NCI-H1436 (cell line): ENCODE measurements around the gene PDLIM5.
"Not testable (repeated sequence)": the region's sequence is repeated elsewhere in the genome, so short reads cannot be mapped to it uniquely, and the experiment has no call there.

Experiments
- DNase-seq: peaks from one replicate; lab custom pipeline; 2025; lab: John Stamatoyannopoulos, UW

PDLIM5 gene

DNA sequence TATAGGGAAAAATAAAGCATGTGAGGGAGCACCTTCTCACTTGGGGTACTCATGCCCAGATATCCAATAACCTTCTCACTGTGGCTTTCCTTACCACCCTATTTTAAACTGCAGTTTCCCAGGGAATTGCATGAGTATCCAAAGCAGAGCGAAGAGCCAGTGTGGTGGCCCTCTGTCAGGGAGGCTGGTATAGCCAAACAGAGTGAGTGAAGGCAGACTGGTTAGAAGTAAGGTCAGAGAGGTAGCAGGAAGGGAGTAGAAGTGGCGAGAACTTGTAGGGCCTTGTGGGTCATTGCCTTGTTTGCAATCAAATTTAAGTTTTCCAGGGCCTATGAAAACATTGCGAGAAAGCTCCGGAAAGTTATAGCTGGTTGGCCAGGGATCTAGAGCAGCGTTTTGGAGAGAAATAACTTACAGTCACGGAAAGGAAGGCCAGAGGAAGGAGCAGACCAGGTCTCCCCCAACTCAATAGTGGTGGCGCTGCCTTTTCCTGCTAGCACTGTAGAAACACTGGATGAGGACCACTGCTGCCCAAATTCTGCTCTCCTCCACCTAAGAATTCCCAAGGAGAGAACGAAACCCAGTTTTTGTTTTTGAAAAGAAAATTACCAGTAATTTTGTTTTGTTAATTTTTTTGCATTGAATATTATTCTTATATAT lies 77.2 kb downstream of the PDLIM5 start:
- DNase-seq = no peak

DNA sequence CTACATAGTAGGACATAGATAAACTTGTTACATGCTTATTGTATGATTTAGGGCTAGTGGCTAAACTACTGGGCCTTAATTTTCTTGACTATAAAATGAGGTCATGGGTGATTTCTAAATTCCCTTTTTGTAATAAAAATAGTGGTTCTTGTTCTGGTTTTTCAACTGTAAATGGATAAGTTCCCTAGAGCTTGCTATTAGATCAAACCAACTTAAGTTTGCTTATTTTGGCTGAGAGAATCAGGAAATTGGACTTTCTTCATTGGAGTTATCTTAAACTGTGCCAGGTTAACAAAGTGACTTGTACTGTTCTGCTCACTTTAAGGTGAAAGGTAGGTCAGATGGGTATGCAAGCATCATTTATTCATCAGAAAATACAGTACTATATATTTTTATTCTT lies 78.3 kb downstream of the PDLIM5 start:
- no peak for DNase-seq

DNA sequence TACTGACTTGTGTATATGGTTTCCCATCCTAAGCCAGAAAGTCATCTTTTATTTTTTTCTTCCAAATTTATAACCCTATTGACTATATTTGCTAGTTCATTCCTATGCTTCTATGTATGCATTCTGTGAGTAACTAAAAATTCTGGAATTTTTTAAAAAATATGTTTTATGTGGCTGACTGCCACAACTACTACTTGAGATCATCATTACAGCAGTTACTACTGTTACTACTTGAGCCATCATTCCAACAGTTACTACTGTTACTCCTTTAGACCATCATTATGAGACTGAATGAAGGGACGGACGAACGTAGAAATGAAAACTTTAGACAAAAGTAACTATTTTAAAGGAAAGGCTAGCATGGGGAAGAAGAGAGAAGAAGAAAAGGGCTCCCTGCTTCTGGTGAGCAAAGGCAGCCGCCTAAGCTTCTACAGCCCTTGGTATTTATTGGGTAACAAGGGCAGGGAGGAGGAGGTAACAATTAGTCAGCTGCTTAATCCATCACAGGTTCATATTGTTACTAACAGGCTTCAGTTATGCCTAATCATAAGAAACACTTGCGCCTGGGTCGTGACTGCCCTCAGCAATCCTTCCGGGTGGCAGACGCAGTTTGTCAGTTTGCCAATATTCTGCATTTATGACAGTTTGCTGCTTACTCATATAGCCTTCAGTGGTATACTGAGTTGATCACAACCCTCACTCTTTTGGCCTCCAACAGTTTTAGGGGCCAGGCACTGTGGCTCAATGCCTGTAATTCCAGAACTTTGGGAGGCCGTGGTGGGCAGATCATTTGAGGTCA lies 80.4 kb downstream of the PDLIM5 start:
- no peak for DNase-seq

DNA sequence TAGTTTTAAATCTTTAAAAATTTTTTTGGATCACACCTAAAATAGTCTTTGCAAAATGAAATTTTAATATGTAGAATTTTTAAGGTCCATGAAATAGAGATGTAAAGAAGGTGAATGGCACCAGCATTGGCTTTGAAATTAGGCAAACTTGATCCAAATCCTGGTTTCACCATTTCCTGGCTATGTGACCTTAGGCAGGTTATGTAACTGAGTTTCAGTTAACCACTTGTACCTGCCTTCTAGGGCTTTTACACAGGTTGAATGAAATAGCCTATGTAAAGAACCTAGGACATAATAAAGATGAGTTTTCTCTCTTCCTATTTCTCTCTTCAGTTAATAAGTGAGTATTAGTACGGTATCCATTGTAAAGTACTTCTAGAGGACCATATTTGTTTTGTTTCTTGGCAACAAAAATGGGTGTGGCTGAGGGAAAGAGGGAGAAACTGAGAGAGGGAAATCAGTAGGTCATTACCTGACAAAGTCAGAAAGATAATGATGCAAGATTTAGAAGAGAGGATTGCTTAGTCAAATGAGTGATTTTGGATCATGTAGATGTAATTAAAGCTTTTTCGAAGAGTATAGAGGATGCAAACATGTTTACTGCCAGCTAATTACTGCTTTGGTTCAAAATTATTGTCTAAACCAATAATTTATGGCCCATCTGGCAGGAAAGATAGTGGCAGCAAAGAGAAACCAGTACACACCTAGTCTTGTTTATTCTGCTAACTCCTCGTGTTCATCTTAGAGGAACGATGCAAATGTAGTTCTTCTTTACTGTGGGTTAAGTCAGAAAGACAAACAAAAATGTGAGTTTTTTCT lies 81.9 kb downstream of the PDLIM5 start:
- DNase-seq = no peak

DNA sequence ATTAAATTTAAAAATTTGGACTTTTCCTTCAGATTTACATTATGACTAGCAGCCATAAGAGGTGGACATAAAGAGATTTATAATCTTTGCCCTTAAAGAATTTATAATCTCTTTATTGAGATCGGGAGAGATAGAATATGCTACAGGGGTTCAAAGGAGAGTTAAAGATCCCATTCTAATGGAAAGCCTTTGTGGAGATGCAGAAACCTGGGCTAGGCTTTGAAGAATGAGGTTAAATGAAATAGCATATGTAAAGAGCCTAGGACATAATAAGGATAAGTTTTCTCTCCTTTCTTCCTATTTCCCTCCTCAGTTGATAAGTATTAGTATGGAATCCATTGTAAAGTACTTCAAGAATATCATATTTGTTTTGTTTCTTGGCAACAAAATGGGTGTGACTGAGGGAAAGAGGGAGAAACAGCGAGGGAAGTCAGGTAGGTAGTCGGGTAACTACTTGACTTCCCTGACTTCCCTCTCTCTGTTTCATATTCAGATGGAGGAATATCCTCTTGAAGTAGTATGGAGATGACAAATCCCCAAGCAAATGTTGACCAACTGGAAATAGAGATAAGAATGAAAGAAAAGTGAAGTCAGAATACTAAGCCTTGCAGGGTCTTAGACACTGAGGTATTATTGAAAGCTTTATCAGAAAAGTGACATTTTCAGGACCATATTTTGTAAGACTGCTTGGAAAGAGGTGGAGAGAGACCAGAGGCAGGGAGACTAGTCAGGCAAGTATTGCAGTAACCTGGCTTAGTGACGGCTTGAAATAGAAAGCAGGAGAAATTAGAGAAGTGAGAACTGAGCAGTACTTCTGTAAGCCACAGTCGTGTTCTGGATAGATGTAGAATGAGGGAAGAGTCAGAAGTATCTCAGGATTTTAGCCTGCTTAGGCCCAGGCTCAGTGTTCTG lies 82.9 kb downstream of the PDLIM5 start:
- DNase-seq = no peak

DNA sequence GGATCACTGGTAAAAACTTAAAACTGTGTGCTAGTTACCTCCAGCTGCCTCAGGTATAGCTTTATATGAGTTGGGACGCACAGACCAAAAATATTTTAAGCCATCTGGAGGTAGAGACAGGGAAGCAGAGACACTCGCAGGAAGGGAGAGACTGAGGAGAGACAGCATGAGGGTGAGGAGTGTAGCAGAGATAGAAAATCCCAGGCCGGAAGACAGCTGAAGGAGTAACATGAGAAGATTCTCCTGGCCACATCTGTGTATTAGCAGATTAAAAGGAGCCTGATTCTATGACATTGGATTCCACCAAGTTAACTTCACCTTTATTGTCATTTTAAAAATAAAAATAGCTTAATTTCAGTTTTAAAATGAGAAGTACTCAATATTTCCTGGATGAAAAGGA lies 84.3 kb downstream of the PDLIM5 start:
- no peak for DNase-seq

DNA sequence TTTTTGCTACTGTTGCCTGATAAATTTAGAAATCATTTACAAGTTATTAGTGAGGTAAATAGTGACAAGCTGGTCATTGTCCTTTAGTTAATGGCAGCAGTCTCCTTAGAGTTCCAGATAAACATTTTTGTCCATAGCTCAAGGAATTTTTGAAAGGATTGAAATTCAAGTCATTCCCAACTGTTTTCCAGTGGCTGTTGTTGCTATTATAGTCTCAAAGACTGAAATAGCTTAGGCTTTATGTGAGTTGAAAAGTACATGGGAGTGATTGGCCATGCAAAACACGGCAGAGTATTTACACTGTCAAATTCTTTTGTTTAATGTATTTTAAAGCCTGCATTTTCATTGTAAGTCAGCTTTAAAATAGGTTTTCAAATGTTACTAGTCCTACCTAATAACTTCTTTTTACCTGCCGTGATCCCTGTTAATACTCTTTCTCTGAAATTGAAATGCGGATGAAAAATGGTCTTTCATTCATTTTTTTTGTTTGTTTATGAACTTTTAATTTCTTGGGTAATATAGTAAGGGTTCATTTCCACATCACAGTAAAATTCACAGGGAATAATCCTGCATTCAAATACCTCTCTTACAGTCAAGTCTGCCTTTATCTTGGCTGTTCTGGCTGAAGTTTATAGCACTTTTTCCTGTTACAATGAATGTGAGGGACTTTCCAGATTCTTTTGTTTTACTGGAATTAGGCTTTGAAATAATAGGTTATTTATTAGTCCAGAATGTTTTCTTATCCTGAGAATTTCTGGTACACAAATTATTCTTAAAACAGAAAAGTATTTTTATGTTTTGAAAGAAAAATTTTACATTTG lies 85.1 kb downstream of the PDLIM5 start:
- no peak for DNase-seq

DNA sequence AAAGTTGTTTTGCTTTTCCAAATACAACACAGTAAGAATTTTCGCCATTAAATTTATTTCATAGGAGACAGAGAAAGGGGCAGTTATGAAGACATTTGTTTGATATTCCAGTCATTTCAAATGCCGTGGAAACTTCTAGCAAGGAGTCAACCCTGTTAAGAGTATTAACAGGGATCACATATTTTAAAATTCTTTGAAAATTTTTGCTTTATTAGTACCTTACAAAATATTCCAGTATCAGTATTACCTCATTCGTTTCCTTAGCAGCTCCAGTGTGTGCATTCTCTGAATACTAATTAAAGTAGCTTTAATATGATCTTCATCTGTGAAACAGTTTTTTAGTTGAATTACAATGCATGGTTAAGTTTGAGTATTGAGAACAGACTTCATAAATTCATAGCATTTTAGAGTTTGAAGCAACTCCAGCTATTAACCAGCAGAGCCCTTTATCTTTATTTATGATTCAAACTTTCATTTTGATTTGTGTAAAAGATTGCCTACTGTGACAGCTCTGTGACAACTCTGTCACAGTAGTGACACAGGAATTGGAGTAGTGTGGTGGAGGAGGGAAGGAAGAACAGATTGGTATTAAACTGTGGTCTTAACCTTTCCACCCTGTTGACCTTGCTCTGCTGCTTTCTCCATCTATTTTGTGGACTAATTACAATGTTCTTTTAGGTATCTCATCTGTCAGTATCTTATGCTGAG lies 86.3 kb downstream of the PDLIM5 start:
- DNase-seq = no peak

DNA sequence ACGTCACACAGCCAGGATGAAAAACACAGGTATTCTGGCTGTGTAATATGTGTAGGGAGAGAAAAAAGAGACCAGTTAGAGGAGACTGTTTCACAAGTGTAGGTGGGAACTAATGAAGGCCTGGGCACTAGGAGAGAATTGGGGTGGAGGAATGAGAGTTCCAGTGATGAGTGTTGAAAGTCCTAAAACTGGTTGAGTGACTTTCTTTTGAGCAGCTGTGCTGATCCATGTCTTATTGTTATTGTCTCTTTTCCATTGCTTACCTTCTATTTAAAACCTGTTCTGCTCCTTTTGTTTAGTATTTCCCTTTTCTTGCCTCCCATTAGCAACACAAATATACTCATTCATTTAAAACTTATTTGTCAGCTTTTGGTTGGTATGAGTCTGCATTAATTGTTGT lies 88.7 kb downstream of the PDLIM5 start:
- DNase-seq = no peak

DNA sequence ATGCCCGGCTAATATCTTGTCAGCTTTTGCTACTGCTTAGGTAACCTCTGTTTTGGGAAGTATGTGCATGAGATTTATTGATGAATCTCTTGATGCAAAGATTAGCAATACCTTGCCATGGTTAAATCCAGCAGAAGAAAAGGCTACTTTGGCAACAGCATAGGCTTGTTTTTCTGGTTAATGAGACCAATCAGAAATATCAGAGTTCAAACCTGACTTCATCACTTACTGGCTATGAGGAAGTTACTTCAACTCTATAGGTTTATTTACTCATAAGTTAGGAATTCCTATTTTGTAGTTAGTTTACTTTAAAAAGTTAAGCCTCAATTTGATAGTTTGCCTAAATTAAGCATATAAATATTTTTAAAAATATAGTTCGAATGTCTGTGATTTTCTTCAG lies 93.1 kb downstream of the PDLIM5 start:
- no peak for DNase-seq

DNA sequence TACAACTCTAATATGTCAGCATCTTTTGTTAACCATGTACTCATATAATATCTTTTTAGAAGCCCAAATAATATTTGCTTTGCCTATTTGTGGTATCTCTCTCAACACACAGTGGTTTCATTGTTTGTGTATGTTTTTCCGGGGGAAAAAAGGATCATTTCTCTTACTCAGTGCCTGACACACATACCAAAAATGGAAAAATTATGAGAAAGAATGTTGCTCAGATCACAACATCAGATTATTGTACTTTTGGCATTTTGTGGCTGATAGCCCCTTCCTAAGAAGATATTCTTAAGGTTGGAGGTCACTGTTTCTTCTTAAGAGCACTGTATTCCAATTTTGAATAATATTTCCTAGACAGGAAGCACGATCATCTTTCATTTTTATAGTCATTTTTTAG lies 93.6 kb downstream of the PDLIM5 start:
- DNase-seq = no peak

DNA sequence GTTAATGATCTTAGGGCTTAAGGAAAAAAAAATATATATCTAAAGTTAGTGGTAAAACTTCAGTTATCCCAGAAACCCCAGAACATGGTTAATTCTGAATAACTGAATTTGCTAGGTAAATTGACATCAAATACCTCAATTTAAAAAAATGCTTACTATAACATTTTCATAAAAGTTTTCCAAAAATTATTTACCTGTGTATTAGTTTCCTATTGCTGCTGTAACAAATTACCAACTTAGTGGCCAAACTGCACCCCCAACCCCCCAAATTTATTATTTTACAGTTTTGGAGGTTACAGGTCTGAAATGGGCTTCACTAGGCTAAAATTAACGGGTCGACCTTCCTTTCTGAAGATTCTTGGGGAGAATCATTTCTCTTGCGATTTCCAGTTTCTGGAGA lies 95.2 kb downstream of the PDLIM5 start:
- no peak for DNase-seq

DNA sequence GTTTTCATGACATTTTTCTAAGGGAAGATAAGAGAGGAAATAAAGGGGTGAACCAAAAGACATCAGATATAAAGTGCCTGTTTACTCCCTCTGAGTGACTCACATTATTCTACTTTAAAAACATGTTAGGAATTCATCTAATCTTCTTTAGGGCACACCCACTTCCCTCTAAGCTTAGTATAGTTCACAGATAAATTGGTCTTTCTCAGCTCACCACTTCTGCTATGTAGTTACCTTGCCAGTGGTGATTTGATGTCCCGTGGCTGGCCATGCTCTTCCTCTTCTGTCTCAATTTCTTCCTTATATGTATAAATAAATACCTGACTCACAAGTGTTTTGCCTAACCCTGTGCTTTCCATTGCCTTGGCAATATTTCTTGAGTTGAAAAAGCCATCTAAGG lies 96.8 kb downstream of the PDLIM5 start:
- DNase-seq = no peak

DNA sequence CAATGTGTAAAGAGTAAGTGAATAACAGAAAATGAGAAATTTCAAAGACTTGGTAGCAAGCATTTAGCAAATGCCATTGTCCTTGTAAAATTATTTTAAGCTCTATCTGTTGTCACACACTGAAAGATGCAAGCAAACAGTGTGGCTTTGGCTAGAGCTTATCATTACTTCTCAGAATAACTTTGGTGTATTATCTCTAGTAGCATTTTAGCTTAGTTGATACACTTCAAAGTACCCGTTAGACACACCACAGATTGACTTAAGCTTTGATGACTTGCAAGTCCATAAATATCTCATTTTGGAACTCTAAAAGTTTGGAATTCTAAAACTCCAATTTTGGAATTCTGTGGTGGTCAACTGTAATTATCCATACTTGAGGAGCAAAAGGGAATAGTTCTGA lies 98.6 kb downstream of the PDLIM5 start:
- no peak for DNase-seq

DNA sequence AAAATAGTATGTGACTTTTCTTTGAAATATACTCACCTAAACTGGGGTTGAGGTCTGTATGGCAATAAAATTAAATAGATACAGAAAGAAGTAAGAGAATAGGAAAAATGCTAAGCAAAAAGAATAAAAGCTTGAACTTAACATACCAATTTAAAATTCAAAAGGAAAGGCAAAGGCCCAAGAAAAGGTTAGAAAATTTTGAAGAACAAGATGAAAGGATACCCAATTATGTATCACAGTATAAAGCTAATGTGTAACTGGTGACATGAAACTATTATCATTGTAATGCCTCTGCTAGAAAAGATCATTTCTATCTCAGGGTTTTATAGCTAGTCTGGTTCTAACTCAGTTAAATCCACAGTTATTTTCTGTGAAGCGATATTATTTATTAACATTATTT lies 99.1 kb downstream of the PDLIM5 start:
- DNase-seq = no peak

DNA sequence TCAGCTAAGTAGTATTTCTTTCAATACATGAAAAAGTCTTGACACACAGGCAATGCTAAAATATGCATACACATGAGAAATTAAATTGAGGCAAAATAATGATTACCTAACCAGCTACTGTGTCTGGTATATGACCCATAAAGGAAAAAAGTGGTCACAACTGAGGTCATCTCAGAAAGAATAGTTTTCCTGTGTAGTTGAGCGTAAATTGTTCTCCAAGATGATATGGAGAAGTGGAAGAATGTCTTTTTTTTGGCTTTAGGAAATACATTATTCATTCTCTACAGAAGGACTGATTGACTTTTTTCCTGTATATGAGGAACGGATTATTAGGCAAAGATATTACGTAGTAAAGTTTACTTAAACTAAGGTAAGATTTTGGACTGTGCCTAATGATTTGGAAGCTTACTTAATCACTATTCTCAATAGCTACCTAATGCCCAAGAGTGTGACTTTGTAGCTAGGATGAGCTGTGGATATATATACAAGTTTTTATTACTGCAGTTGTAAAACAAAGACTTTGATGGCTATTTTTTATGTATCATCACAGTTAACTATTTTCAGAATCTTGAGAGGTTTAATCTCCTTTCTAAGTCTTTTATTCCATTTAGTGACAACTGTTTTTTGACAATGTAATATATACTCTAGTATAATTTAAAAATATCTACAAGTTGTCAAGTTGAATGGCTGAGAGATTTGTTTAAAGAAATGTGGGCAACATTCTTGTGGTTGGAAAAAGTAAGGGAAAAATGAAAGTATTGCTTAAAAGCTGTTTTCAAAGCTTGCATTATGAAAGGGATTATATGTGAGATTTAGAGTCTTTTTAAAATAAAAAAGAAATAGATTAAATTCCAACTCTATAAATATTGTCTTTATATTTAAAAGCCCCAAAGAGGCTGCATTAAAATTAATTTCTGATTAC lies 100.2 kb downstream of the PDLIM5 start:
- no peak for DNase-seq

DNA sequence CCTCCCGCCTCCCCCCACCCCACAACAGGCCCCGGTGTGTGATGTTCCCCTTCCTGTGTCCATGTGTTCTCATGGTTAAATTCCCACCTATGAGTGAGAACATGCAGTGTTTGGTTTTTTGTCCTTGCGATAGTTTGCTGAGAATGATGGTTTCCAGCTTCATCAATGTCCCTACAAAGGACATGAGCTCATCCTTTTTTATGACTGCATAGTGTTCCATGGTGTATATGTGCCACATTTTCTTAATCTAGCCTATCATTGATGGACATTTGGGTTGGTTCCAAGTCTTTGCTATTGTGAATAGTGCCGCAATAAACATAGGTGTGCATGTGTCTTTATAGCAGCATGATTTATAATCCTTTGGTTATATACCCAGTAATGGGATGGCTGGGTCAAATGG lies 104.3 kb downstream of the PDLIM5 start:
- DNase-seq = not testable (repeated sequence)

DNA sequence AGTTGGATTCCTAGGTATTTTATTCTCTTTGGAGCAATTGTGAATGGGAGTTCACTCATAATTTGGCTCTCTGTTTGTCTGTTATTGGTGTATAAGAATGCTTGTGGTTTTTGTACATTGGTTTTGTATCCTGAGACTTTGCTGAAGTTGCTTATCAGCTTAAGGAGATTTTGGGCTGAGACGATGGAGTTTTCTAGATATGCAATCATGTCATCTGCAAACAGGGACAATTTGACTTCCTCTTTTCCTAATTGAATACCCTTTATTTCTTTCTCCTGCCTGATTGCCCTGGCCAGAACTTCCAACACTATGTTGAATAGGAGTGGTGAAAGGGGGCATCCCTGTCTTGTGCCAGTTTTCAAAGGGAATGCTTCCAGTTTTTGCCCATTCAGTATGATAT lies 105.9 kb downstream of the PDLIM5 start:
- not testable (repeated sequence) for DNase-seq

DNA sequence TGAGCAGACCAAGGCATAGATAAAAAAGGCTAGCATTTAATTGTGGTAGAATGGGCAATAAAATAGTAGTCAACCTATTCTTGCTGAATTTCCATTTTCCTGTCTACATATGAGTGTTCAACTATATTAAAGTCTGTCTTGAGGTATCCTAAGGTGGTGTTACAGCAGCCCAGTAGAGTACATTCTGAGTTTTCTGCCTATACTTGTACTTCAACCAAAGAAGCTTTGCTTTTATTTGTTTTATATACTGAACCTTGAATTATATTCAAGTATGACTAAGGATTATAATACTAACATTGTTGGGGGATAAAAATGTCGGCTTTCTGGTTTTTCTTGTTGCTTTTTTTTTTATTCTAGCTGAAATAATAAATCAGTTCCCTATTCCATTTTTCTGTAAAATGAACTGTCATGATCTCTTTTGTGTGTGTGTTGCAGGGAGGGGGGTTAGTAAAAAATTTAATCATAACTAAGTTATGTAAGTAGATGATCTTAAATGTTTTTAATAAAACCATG lies 106.7 kb downstream of the PDLIM5 start:
- no peak for DNase-seq
